Measurements from ENCODE around the gene RNF32.

RNF32 gene

DNA sequence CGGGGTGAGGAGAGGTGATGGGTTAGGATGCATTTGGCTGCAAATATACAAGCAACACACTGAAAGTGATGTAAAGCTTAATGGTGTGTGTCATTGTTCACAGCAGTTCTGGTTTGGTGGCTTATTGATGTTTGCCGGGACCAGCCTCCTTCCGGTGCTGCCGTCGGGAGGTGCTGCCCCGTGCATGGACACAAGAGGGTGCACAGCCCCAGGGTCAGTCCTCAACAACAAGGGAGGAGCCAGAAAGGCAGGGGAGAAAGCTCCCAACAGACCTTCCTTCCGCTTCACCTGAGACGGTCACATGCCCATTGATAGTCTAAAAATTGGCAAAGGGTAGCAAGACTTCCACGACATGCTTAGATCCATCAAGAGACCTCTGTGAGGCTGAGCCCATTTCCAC is 9.5 kb downstream of the RNF32 start:
- Histone ChIP-seq H3K27ac (ENCODE audit: low read depth, low read length) (no peak overlapping the region), H3K79me2 (ENCODE audit: control insufficient read depth, insufficient read depth, low read length, unreplicated experiment) (no peaks in the 10 kb centered on the region), H3K36me3 (ENCODE audit: insufficient read depth, low read length) (no peaks in the 10 kb centered on the region), H3K27me3 (ENCODE audit: insufficient read depth, low read length) (no peaks in the 10 kb centered on the region; the same call in 1 of the 2 replicates), H2AFZ (ENCODE audit: low read length, unreplicated experiment) (no peak overlapping the region), H3K4me1 (ENCODE audit: control insufficient read depth, insufficient read depth, low read length, unreplicated experiment) (no peaks in the 10 kb centered on the region), H3K4me3 (ENCODE audit: low read depth, low read length) (no peak overlapping the region)

DNA sequence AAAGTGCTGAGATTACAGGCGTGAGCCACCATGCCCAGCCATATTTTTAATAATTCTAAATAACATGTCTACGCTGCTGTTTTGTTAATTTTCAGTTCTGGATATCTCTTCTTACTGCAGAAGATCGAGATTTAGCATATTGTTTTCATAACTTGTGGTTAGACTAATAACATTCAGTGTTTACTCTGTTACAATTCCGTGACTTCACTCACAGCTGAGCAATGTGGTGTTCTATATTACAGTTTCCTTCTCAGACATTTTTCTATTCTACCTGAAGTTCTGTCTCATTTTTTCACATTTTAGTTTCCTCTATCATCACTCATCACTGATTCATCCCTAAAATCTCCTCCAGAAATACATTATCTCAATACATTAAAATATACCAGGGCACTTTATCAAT is 10.9 kb downstream of the RNF32 start:
- no peaks in the 10 kb centered on the region for H3K36me3 ChIP-seq (ENCODE audit: insufficient read depth, low read length)
- no peak overlapping the region for H3K4me3 ChIP-seq (ENCODE audit: low read depth, low read length)
- no peaks in the 10 kb centered on the region for H3K79me2 ChIP-seq (ENCODE audit: control insufficient read depth, insufficient read depth, low read length, unreplicated experiment)
- no peak overlapping the region for H3K27ac ChIP-seq (ENCODE audit: low read depth, low read length)
- no peak overlapping the region for H2AFZ ChIP-seq (ENCODE audit: low read length, unreplicated experiment)
- H3K4me1 ChIP-seq (ENCODE audit: control insufficient read depth, insufficient read depth, low read length, unreplicated experiment) = no peaks in the 10 kb centered on the region
- H3K27me3 ChIP-seq (ENCODE audit: insufficient read depth, low read length) = no peaks in the 10 kb centered on the region

DNA sequence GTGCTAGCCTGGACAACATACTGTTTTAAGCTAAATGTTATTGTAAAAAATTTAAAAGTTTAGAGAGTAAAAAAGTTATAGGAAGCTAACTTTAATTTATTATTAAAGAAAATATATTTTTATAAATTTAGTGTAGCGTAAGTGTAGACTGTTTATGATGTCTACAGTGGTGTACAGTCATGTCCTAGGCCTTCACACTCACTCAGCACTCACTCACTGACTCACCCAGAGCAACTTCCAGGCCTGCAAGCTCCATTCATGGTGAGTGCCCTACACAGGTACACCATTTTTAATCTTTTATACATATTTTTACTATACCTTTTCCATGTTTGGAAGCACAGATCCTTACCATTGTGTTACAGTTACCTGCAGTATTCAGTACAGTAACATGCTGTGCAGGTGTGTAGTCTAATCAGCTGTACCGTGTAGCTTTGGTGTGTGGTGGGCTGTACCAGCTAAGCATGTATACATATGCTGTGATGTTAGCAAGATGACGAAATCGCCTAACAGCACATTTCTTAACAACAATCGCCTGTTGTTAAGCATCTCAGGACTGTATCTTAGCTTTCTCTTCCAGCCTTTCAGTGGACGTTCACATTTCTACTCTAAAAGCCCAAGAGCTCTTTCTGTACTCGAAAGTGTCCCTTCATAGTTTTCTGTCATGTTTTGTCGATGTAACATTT is 12.5 kb downstream of the RNF32 start:
- no peak overlapping the region for H2AFZ ChIP-seq (ENCODE audit: low read length, unreplicated experiment)
- no peak overlapping the region for H3K4me3 ChIP-seq (ENCODE audit: low read depth, low read length)
- no peaks in the 10 kb centered on the region for H3K4me1 ChIP-seq (ENCODE audit: control insufficient read depth, insufficient read depth, low read length, unreplicated experiment)
- H3K36me3 ChIP-seq (ENCODE audit: insufficient read depth, low read length) = no peaks in the 10 kb centered on the region
- no peaks in the 10 kb centered on the region for H3K79me2 ChIP-seq (ENCODE audit: control insufficient read depth, insufficient read depth, low read length, unreplicated experiment)
- no peaks in the 10 kb centered on the region for H3K27me3 ChIP-seq (ENCODE audit: insufficient read depth, low read length)
- no peak overlapping the region for H3K27ac ChIP-seq (ENCODE audit: low read depth, low read length)

GRCh38 chr7:156654511-156655234 is 14.1 kb downstream of the RNF32 start:
- Histone ChIP-seq H3K79me2 (ENCODE audit: control insufficient read depth, insufficient read depth, low read length, unreplicated experiment) (no peaks in the 10 kb centered on the region), H3K36me3 (ENCODE audit: insufficient read depth, low read length) (no peaks in the 10 kb centered on the region), H2AFZ (ENCODE audit: low read length, unreplicated experiment) (no peak overlapping the region), H3K27ac (ENCODE audit: low read depth, low read length) (no peak overlapping the region), H3K27me3 (ENCODE audit: insufficient read depth, low read length) (no peaks in the 10 kb centered on the region), H3K4me3 (ENCODE audit: low read depth, low read length) (no peak overlapping the region), H3K4me1 (ENCODE audit: control insufficient read depth, insufficient read depth, low read length, unreplicated experiment) (no peaks in the 10 kb centered on the region)

DNA sequence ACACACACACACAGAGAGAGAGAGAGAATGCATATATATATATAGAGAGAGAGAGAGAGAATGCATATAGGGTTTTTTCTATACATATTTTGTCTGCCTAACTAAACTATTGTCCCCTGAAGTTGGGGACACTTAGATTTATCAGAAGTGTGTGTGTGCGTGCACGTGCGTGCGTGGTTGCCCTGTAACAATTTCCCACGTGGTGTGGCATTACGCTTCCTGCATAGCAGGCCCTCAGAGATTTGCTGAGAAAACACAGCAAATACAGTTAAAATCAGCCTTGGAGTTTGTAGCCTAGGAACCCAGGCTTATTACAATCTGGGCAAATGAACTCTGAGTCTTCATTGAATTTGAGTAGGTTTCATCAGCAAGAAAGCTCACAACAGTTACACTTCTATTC is 14.7 kb downstream of the RNF32 start:
- H3K27ac ChIP-seq (ENCODE audit: low read depth, low read length) = no peak overlapping the region
- no peak overlapping the region for H3K4me3 ChIP-seq (ENCODE audit: low read depth, low read length)
- H3K4me1 ChIP-seq (ENCODE audit: control insufficient read depth, insufficient read depth, low read length, unreplicated experiment) = no peaks in the 10 kb centered on the region
- no peaks in the 10 kb centered on the region for H3K27me3 ChIP-seq (ENCODE audit: insufficient read depth, low read length)
- H3K79me2 ChIP-seq (ENCODE audit: control insufficient read depth, insufficient read depth, low read length, unreplicated experiment) = no peaks in the 10 kb centered on the region
- no peaks in the 10 kb centered on the region for H3K36me3 ChIP-seq (ENCODE audit: insufficient read depth, low read length)
- H2AFZ ChIP-seq (ENCODE audit: low read length, unreplicated experiment) = no peak overlapping the region

GRCh38 chr7:156655983-156656382 is 15.4 kb downstream of the RNF32 start:
- H3K79me2 ChIP-seq (ENCODE audit: control insufficient read depth, insufficient read depth, low read length, unreplicated experiment) = no peaks in the 10 kb centered on the region
- H3K27me3 ChIP-seq (ENCODE audit: insufficient read depth, low read length) = no peaks in the 10 kb centered on the region
- H3K27ac ChIP-seq (ENCODE audit: low read depth, low read length) = no peak overlapping the region
- no peaks in the 10 kb centered on the region for H3K36me3 ChIP-seq (ENCODE audit: insufficient read depth, low read length)
- H3K4me3 ChIP-seq (ENCODE audit: low read depth, low read length) = no peak overlapping the region
- H2AFZ ChIP-seq (ENCODE audit: low read length, unreplicated experiment) = no peak overlapping the region
- H3K4me1 ChIP-seq (ENCODE audit: control insufficient read depth, insufficient read depth, low read length, unreplicated experiment) = no peaks in the 10 kb centered on the region

GRCh38 chr7:156656598-156656997 is 16.0 kb downstream of the RNF32 start:
- no peaks in the 10 kb centered on the region for H3K27me3 ChIP-seq (ENCODE audit: insufficient read depth, low read length)
- no peak overlapping the region for H3K27ac ChIP-seq (ENCODE audit: low read depth, low read length)
- H3K79me2 ChIP-seq (ENCODE audit: control insufficient read depth, insufficient read depth, low read length, unreplicated experiment) = no peaks in the 10 kb centered on the region
- H3K4me3 ChIP-seq (ENCODE audit: low read depth, low read length) = no peak overlapping the region
- no peaks in the 10 kb centered on the region for H3K4me1 ChIP-seq (ENCODE audit: control insufficient read depth, insufficient read depth, low read length, unreplicated experiment)
- H2AFZ ChIP-seq (ENCODE audit: low read length, unreplicated experiment) = no peak overlapping the region
- H3K36me3 ChIP-seq (ENCODE audit: insufficient read depth, low read length) = no peaks in the 10 kb centered on the region

DNA sequence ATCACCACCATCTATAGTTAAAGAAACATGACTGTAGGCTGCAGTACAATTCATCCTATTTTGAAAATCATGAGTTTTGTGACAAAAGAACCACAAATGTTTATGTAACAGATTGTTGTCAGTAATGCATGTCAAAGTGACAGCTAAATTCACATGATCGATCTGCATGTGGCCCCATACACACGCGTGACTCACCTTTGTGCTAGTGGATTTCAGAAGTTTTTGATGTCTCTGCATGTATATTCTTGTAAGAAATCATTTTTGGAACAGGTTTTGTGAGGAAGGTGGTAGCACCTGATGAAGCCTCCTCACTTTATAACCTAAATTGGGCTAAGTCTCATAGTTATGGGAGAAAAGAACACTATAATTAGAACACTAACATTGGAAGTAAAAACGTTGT is 17.1 kb downstream of the RNF32 start:
- Histone ChIP-seq H3K27me3 (ENCODE audit: insufficient read depth, low read length) (no peaks in the 10 kb centered on the region), H3K4me1 (ENCODE audit: control insufficient read depth, insufficient read depth, low read length, unreplicated experiment) (no peaks in the 10 kb centered on the region), H3K79me2 (ENCODE audit: control insufficient read depth, insufficient read depth, low read length, unreplicated experiment) (no peaks in the 10 kb centered on the region), H2AFZ (ENCODE audit: low read length, unreplicated experiment) (no peak overlapping the region), H3K36me3 (ENCODE audit: insufficient read depth, low read length) (no peaks in the 10 kb centered on the region), H3K4me3 (ENCODE audit: low read depth, low read length) (no peak overlapping the region), H3K27ac (ENCODE audit: low read depth, low read length) (no peak overlapping the region)

DNA sequence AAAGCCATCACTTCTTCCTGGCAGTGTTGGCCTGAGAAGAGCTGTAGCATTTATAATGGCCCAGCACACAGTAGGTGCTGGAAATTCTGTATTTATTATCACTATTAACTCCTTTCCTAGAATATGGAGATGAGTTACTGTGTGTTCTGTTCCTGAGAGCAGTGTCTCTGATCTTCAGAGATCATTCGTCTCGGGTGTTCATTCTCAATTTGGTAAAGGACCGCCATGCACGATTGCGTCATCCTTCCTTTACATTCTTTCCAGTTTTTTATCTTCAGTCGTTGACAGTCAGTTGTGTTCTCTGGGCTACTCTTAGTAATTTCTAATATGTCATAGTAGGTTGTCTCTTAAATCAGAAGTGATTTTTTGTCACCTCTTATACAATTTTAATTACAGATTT is 18.6 kb downstream of the RNF32 start:
- Histone ChIP-seq H3K27me3 (ENCODE audit: insufficient read depth, low read length) (no peaks in the 10 kb centered on the region), H3K4me3 (ENCODE audit: low read depth, low read length) (no peak overlapping the region), H2AFZ (ENCODE audit: low read length, unreplicated experiment) (no peak overlapping the region), H3K4me1 (ENCODE audit: control insufficient read depth, insufficient read depth, low read length, unreplicated experiment) (no peaks in the 10 kb centered on the region), H3K79me2 (ENCODE audit: control insufficient read depth, insufficient read depth, low read length, unreplicated experiment) (no peaks in the 10 kb centered on the region), H3K27ac (ENCODE audit: low read depth, low read length) (no peak overlapping the region), H3K36me3 (ENCODE audit: insufficient read depth, low read length) (no peaks in the 10 kb centered on the region)

DNA sequence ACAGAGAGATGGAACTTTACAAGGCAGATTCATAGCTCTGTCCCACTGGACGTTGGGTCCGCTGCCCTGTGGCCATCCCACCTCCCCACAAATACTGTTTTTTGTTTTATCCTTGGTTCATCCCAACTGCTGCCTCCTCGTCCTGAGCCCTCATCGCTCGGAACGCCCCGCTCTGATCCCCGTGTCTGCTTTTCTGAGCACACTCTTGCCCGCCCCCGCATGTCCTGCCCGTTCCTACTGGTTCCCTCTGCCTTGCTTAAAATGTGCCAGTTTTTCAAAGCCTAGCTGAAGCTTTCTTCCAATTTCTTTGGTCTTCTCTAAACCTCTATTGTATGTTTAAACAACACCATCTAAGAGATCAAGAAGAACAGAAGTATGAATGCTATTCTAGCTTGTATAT is 19.4 kb downstream of the RNF32 start:
- H3K79me2 ChIP-seq (ENCODE audit: control insufficient read depth, insufficient read depth, low read length, unreplicated experiment) = no peaks in the 10 kb centered on the region
- no peaks in the 10 kb centered on the region for H3K36me3 ChIP-seq (ENCODE audit: insufficient read depth, low read length)
- no peaks in the 10 kb centered on the region for H3K4me1 ChIP-seq (ENCODE audit: control insufficient read depth, insufficient read depth, low read length, unreplicated experiment)
- H2AFZ ChIP-seq (ENCODE audit: low read length, unreplicated experiment) = no peak overlapping the region
- no peak overlapping the region for H3K27ac ChIP-seq (ENCODE audit: low read depth, low read length)
- no peak overlapping the region for H3K4me3 ChIP-seq (ENCODE audit: low read depth, low read length)
- no peaks in the 10 kb centered on the region for H3K27me3 ChIP-seq (ENCODE audit: insufficient read depth, low read length)

DNA sequence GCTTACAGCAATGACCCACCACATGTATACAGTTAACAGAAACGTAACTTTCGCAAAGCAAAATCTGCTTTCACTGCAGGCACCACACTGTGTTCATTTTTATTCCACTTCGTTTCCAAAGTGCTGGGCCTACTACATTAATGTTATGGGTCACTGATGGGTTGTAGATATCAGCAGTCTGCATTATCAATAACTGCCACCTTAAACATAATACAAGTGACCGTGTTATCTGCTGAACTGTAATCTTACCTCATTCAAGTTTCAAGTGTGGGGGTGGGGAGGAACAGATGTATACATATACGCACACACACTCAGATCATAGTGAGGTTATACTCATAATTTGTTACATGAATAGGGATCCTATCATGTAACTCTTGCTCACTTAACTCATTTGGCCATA is 21.1 kb downstream of the RNF32 start:
- Histone ChIP-seq H3K27ac (ENCODE audit: low read depth, low read length) (no peak overlapping the region), H3K36me3 (ENCODE audit: insufficient read depth, low read length) (no peaks in the 10 kb centered on the region), H3K79me2 (ENCODE audit: control insufficient read depth, insufficient read depth, low read length, unreplicated experiment) (no peaks in the 10 kb centered on the region), H3K27me3 (ENCODE audit: insufficient read depth, low read length) (no peaks in the 10 kb centered on the region), H2AFZ (ENCODE audit: low read length, unreplicated experiment) (no peak overlapping the region), H3K4me3 (ENCODE audit: low read depth, low read length) (no peak overlapping the region), H3K4me1 (ENCODE audit: control insufficient read depth, insufficient read depth, low read length, unreplicated experiment) (no peaks in the 10 kb centered on the region)
